Ovary (tissue), 9 donors: ENCODE results near the gene PHKB. TPM values are rescaled to one million over a fixed set of nuclear protein-coding genes. Genes with fewer than 3 reads are reported as not detected.

ENCODE experiments used
- DNase-seq, 5 donors: peaks; one replicate each; pipeline ENCODE4 v3.0.0-alpha.2; 2019 to 2020
- H3K27ac ChIP-seq, 2 donors: fragments of 200-600 bp; one replicate each; pipeline versions ENCODE4 v1.5.1 to v1.8.0; 2019 to 2022
- H3K27me3 ChIP-seq: fragments of 200-600 bp; one replicate; pipeline ENCODE4 v1.8.0; 2022
- H3K36me3 ChIP-seq: fragments of 200-600 bp; sonication (generic); one replicate; pipeline ENCODE4 v1.5.1; 2019
- H3K4me1 ChIP-seq: one replicate; pipeline ENCODE4 v1.8.1; 2013; ENCODE audit warnings: mild to moderate bottlenecking, moderate library complexity; ENCODE audit not compliant: insufficient read depth
- H3K4me3 ChIP-seq: fragments of 200-600 bp; sonication (generic); one replicate; pipeline ENCODE4 v1.5.1; 2017
- H3K9me3 ChIP-seq, 2 donors: fragments of 200-600 bp in 1 of 2; sonication (generic) in 1 of 2; one replicate each; pipeline versions ENCODE4 v1.5.1 to v1.8.1; 2013 to 2019; ENCODE audit warnings: mild to moderate bottlenecking in 1 of 2, moderate library complexity in 1 of 2
- CTCF ChIP-seq, 3 donors: fragments of 450-650 bp in 2 of 3; fragments of 200-600 bp in 1 of 3; IDR thresholded peaks; one replicate each; pipeline versions ENCODE4 v1.5.1 to v1.8.0; 2016 to 2022; ENCODE audit warnings: antibody characterized with exemption in 3 of 3, mild to moderate bottlenecking in 1 of 3
- EP300 ChIP-seq: sonication (generic); formaldehyde crosslinking; IDR thresholded peaks from one replicate; pipeline ENCODE4 v1.6.1; 2017; ENCODE audit warnings: antibody characterized with exemption
- POLR2A ChIP-seq: fragments of 450-650 bp; IDR thresholded peaks from one replicate; pipeline ENCODE4 v1.6.1; 2017; ENCODE audit warnings: antibody characterized with exemption, mild to moderate bottlenecking, moderate library complexity
- WGBS, 3 donors: extraction: QIAGEN DNeasy Blood & Tissue Kit in 1 of 3; methylation state at CpG; one replicate each; pipeline versions ENCODE4 v1.1.5 to v1.1.7; 2013 to 2017; 5-methylcytosine and 5-hydroxymethylcytosine counted together
- intact Hi-C, 4 donors: fragments of 100-400 bp; cut with DNase I; formaldehyde crosslinking; loops; one replicate each; pipeline versions ENCODE4 v1.11.0 to v1.15.1; 2022 to 2023
- polyA plus RNA-seq, 2 donors: library from polyadenylated mRNA; stranded (reverse); fragments of 200-250 nt in 1 of 2; fragments of 350-450 nt in 1 of 2; fragmentation: Illumina TruSeq in 1 of 2; extraction: RNeasy Lipid Tissue Mini Kit (QIAGEN cat#74804) in 1 of 2; gene quantifications; one replicate each; pipeline ENCODE4 v1.2.3, GENCODE V29; 2013 to 2014
- total RNA-seq, 7 donors: library from RNA; depleted of rRNA in 2 of 7; stranded (reverse); fragments of >200 nt in 2 of 7; fragmentation: NEBNext Ultra II Directional in 3 of 7; extraction: Animal tissue kit (Norgen Biotek cat#: 25700) in 3 of 7; gene quantifications; one replicate each; pipeline versions ENCODE4 v1.1.0 to v1.2.4, GENCODE V29; 2016 to 2023
- donor health status: DM: no; HTN: no; CAD: no; lungs with moderate emphysema.
- donor health status: DM: no; HTN: no; CAD: no.
- donor health status: Bipolar disorder and iron deficiency.
- donor health status: DM: yes; HTN: yes; CAD: no.
- donor health status: DM: no; HTN: no; CAD: no.
- donor health status: DM: yes; HTN: yes; CAD: no.

PHKB gene
- total and polyA plus RNA-seq, 9 donors: 16.5 to 86.6 (median 59.4) TPM

- no peaks in the 10 kb centered on the region for H3K9me3 ChIP-seq
- DNase-seq: no peak
- TF ChIP-seq POLR2A: no peak
- no peak for TF ChIP-seq EP300
- no peak for TF ChIP-seq CTCF (IDR thresholded peaks at IDR 0.05)
- WGBS, 3 donors: 52 to 73% (median 70%) methylated on average over 1 of the region's 1 CpG
- H3K4me1 ChIP-seq: no peaks in the 10 kb centered on the region
- intact Hi-C loops: no loop called here
- no peak overlapping the region for H3K4me3 ChIP-seq
- H3K27ac ChIP-seq: no peak overlapping the region
- no peaks in the 10 kb centered on the region for H3K36me3 ChIP-seq
- H3K27me3 ChIP-seq: no peaks in the 10 kb centered on the region
Measured at GRCh38 chr16:47613251-47613650, 152.1 kb downstream of the PHKB start.

GRCh38 chr16:47617732-47618131, 156.6 kb downstream of the PHKB start:
- Histone ChIP-seq H3K27me3 (no peaks in the 10 kb centered on the region), H3K36me3 (no peaks in the 10 kb centered on the region), H3K4me1 (no peaks in the 10 kb centered on the region), H3K9me3 (no peaks in the 10 kb centered on the region), H3K4me3 (no peak overlapping the region), H3K27ac (no peak overlapping the region)
- intact Hi-C loops: no loop called here
- DNase-seq: no peak
- 80 to 87% (median 86%) methylated on average over 3 of the region's 3 CpGs for WGBS, 3 donors
- TF ChIP-seq EP300 (no peak), CTCF (IDR thresholded peaks at IDR 0.05) (no peak), POLR2A (no peak)

GRCh38 chr16:47622451-47623176, 161.5 kb downstream of the PHKB start:
- no peak for TF ChIP-seq POLR2A
- no peak for TF ChIP-seq CTCF (IDR thresholded peaks at IDR 0.05)
- no peak for TF ChIP-seq EP300
- Histone ChIP-seq H3K4me1 (no peaks in the 10 kb centered on the region), H3K27ac (no peak overlapping the region), H3K9me3 (no peaks in the 10 kb centered on the region), H3K27me3 (no peaks in the 10 kb centered on the region), H3K36me3 (no peaks in the 10 kb centered on the region), H3K4me3 (no peak overlapping the region)
- intact Hi-C loops: no loop called here
- 95 to 99% (median 98%) methylated on average over 1 of the region's 1 CpG for WGBS, 3 donors
- no peak for DNase-seq

GRCh38 chr16:47624563-47624962, 163.4 kb downstream of the PHKB start:
- H3K9me3 ChIP-seq: no peaks in the 10 kb centered on the region
- no peaks in the 10 kb centered on the region for H3K36me3 ChIP-seq

More at GRCh38 chr16:47624563-47624962, 163.4 kb downstream of the PHKB start:
- Histone ChIP-seq H3K4me3 (no peak overlapping the region), H3K27ac (no peak overlapping the region), H3K27me3 (no peaks in the 10 kb centered on the region), H3K4me1 (no peaks in the 10 kb centered on the region)
- intact Hi-C loops: no loop called here
- no peak for DNase-seq
- WGBS, 3 donors: 95 to 100% (median 98%) methylated on average over 1 of the region's 1 CpG
- TF ChIP-seq EP300: no peak
- no peak for TF ChIP-seq POLR2A
- no peak for TF ChIP-seq CTCF (IDR thresholded peaks at IDR 0.05)
